ENCODE results near the gene HDDC3. TPM values are rescaled to one million over a fixed set of nuclear protein-coding genes. Genes with fewer than 3 reads are reported as not detected.

HDDC3 gene
- polyA plus RNA-seq, 1 donor (not counting 4 experiments of a cell fraction or from before 2014, with no cell fraction given), result 11.8 TPM

DNA sequence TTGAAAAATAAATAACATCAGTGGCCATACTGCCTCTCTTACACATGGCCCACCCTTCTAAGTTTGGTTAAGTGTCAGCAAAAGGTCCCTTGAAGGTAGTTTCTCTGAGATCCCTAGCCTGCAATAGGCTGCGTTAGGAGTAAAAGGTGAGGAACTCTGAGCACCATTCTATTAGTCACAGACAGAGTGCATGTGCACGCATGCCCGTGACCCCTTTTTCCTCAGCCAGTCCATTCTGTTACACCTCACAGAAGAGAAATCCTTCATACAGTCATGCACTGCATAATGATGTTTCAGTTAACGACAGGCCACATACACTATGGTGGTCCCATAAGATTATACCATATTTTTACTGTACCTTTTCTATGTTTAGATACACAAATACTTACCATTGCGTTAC is 34.9 kb upstream of the HDDC3 start:
- Histone ChIP-seq H3K4me2 (ENCODE audit: control insufficient read depth, extremely low read depth, insufficient read depth, low read depth, low read length) (peak overlapping the region; percentile 8), H3K27ac (ENCODE audit: control insufficient read depth, insufficient read depth, low read length) (peak overlapping the region; percentile 23), H3K79me2 (ENCODE audit: control insufficient read depth, insufficient read depth, low read length) (no peaks in the 10 kb centered on the region), H3K4me1 (ENCODE audit: control insufficient read depth, extremely low read depth, insufficient read depth, low read length) (peaks cover 16% of the 10 kb centered on the region), H4K20me1 (ENCODE audit: control insufficient read depth, extremely low read depth, insufficient read depth, low read length) (peaks cover 3% of the 10 kb centered on the region), H3K36me3 (ENCODE audit: control insufficient read depth in 2 of 2, extremely low read depth in 1 of 2, insufficient read depth in 2 of 2, low read length in 2 of 2) (peaks cover 1 to 32% of the 10 kb centered on the region in 2 experiments), H2AFZ (ENCODE audit: control insufficient read depth, low read length) (no peak overlapping the region), H3K9me3 (ENCODE audit: control insufficient read depth, low read depth, low read length) (no peaks in the 10 kb centered on the region), H3K9me1 (ENCODE audit: control insufficient read depth, extremely low read depth, insufficient read depth, low read length) (no peaks in the 10 kb centered on the region), H3K4me3 (ENCODE audit: control insufficient read depth in 2 of 3, extremely low read depth in 1 of 3, insufficient read depth in 2 of 3, low read depth in 1 of 3, low read length in 3 of 3) (no peak overlapping the region), H3K9ac (ENCODE audit: control insufficient read depth, extremely low read depth, insufficient read depth, low read length) (no peak overlapping the region), H3K27me3 (ENCODE audit: control insufficient read depth, extremely low read depth, insufficient read depth, low read length) (no peaks in the 10 kb centered on the region)
- TF ChIP-seq, protein P1, sequence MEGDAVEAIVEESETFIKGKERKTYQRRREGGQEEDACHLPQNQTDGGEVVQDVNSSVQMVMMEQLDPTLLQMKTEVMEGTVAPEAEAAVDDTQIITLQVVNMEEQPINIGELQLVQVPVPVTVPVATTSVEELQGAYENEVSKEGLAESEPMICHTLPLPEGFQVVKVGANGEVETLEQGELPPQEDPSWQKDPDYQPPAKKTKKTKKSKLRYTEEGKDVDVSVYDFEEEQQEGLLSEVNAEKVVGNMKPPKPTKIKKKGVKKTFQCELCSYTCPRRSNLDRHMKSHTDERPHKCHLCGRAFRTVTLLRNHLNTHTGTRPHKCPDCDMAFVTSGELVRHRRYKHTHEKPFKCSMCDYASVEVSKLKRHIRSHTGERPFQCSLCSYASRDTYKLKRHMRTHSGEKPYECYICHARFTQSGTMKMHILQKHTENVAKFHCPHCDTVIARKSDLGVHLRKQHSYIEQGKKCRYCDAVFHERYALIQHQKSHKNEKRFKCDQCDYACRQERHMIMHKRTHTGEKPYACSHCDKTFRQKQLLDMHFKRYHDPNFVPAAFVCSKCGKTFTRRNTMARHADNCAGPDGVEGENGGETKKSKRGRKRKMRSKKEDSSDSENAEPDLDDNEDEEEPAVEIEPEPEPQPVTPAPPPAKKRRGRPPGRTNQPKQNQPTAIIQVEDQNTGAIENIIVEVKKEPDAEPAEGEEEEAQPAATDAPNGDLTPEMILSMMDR (optimal IDR thresholded peaks at IDR 0.05 in 1 of 3, IDR thresholded peaks at IDR 0.05 in 1 of 3, conservative IDR thresholded peaks at IDR 0.05 in 1 of 3; ENCODE audit: extremely low read depth in 1 of 3, insufficient read depth in 2 of 3, low read length in 3 of 3), result no peak
- TF ChIP-seq EZH2 (IDR thresholded peaks at IDR 0.05; ENCODE audit: low read length), result no peak
- FAIRE-seq (peak; percentile 48), DNase-seq (ENCODE audit: low read depth, low spot score) (no peak)
- dilution Hi-C loops (cut with MboI; ENCODE audit: extremely low pct_ligation_motif_present, low sequenced_read_pairs), result no loop called here

DNA sequence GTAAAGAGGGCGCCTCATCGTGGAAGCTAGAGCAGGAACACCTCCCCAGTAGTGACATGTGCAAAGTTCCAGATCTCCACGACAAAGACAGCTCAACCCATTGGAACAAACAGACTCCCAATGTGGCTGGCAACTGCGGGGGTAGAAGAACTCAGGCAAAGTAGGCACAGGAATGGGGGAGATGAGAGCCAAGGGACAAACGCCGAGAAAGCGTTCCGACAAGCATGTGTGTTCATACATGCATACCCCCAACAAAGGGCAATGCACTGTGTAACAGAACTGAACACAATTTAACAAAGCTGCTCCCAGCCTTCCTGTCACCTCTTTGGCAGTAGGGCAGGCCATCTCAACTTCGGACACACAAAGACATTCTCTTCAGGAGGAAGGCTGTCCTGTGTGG is 33.9 kb upstream of the HDDC3 start:
- no peaks in the 10 kb centered on the region for H3K79me2 ChIP-seq (ENCODE audit: control insufficient read depth, insufficient read depth, low read length)
- H3K4me3 ChIP-seq (ENCODE audit: control insufficient read depth in 2 of 3, extremely low read depth in 1 of 3, insufficient read depth in 2 of 3, low read depth in 1 of 3, low read length in 3 of 3), result no peak overlapping the region
- H3K9me1 ChIP-seq (ENCODE audit: control insufficient read depth, extremely low read depth, insufficient read depth, low read length), result no peaks in the 10 kb centered on the region
- TF ChIP-seq EZH2 (IDR thresholded peaks at IDR 0.05; ENCODE audit: low read length), result no peak
- TF ChIP-seq, protein P1 (optimal IDR thresholded peaks at IDR 0.05 in 1 of 3, IDR thresholded peaks at IDR 0.05 in 1 of 3, conservative IDR thresholded peaks at IDR 0.05 in 1 of 3; ENCODE audit: extremely low read depth in 1 of 3, insufficient read depth in 2 of 3, low read length in 3 of 3), result peak in 1 of 3 experiments; percentile 5
- DNase-seq (ENCODE audit: low read depth, low spot score) (no peak), FAIRE-seq (no peak)
- peaks cover 4 to 37% of the 10 kb centered on the region in 2 experiments for H3K36me3 ChIP-seq (ENCODE audit: control insufficient read depth in 2 of 2, extremely low read depth in 1 of 2, insufficient read depth in 2 of 2, low read length in 2 of 2)
- H3K9me3 ChIP-seq (ENCODE audit: control insufficient read depth, low read depth, low read length), result no peaks in the 10 kb centered on the region
- no peak overlapping the region for H2AFZ ChIP-seq (ENCODE audit: control insufficient read depth, low read length)
- no peak overlapping the region for H3K9ac ChIP-seq (ENCODE audit: control insufficient read depth, extremely low read depth, insufficient read depth, low read length)
- no peak overlapping the region for H3K4me2 ChIP-seq (ENCODE audit: control insufficient read depth, extremely low read depth, insufficient read depth, low read depth, low read length)
- dilution Hi-C loops (cut with MboI; ENCODE audit: extremely low pct_ligation_motif_present, low sequenced_read_pairs), result no loop called here
- no peak overlapping the region for H3K27ac ChIP-seq (ENCODE audit: control insufficient read depth, insufficient read depth, low read length)
- H3K4me1 ChIP-seq (ENCODE audit: control insufficient read depth, extremely low read depth, insufficient read depth, low read length), result peaks cover 16% of the 10 kb centered on the region
- peaks cover 3% of the 10 kb centered on the region for H4K20me1 ChIP-seq (ENCODE audit: control insufficient read depth, extremely low read depth, insufficient read depth, low read length)
- H3K27me3 ChIP-seq (ENCODE audit: control insufficient read depth, extremely low read depth, insufficient read depth, low read length), result no peaks in the 10 kb centered on the region
